H9 (cell line): ENCODE measurements around the gene GLRA3. TPM values are rescaled to one million over a fixed set of nuclear protein-coding genes. Genes with fewer than 3 reads are reported as not detected.

Source experiments
- DNase-seq: peaks from one replicate; pipeline ENCODE4 v3.0.0-alpha.2; 2017
- H2AFZ ChIP-seq: one replicate; pipeline ENCODE4 v1.6.1; 2013; ENCODE audit warnings: mild to moderate bottlenecking, low read length, control low read depth, moderate library complexity
- H2AK5ac ChIP-seq: 2 replicates; pipeline ENCODE4 v1.6.1; 2013; ENCODE audit warnings: low read length, control low read depth, mixed read lengths; ENCODE audit not compliant: insufficient read length
- H2BK120ac ChIP-seq: one replicate; pipeline ENCODE4 v1.6.1; 2013; ENCODE audit warnings: low read depth, mild to moderate bottlenecking, low read length, control low read depth, inconsistent platforms; ENCODE audit not compliant: poor library complexity, severe bottlenecking
- H2BK12ac ChIP-seq: 2 replicates; pipeline ENCODE4 v1.6.1; 2013; ENCODE audit warnings: low read length, control low read depth, mixed read lengths, low read depth; ENCODE audit not compliant: insufficient read length
- H2BK15ac ChIP-seq: 2 replicates; pipeline ENCODE4 v1.6.1; 2013; ENCODE audit warnings: low read depth, low read length, control low read depth
- H2BK20ac ChIP-seq: one replicate; pipeline ENCODE4 v1.6.1; 2013; ENCODE audit warnings: low read depth, mild to moderate bottlenecking, low read length, control low read depth, inconsistent platforms; ENCODE audit not compliant: poor library complexity, severe bottlenecking
- H2BK5ac ChIP-seq: 2 replicates; pipeline ENCODE4 v1.6.1; 2013; ENCODE audit warnings: low read length, control low read depth, mixed read lengths; ENCODE audit not compliant: insufficient read length
- H3K14ac ChIP-seq: 2 replicates; pipeline ENCODE4 v1.6.1; 2013; ENCODE audit warnings: low read length, control low read depth; ENCODE audit not compliant: insufficient read depth
- H3K18ac ChIP-seq: 2 replicates; pipeline ENCODE4 v1.6.1; 2013; ENCODE audit warnings: low read depth, mild to moderate bottlenecking, mixed read lengths, low read length, control low read depth; ENCODE audit not compliant: insufficient read length
- H3K23ac ChIP-seq: 2 replicates; pipeline ENCODE4 v1.6.1; 2013; ENCODE audit warnings: low read length, control low read depth, mixed read lengths, low read depth; ENCODE audit not compliant: insufficient read length
- H3K23me2 ChIP-seq: 2 replicates; pipeline ENCODE4 v1.6.1; 2013; ENCODE audit warnings: low read depth, mild to moderate bottlenecking, mixed read lengths, low read length, control low read depth; ENCODE audit not compliant: insufficient read length, poor library complexity, severe bottlenecking
- H3K27ac ChIP-seq: 2 replicates; pipeline ENCODE4 v1.5.1; 2013; ENCODE audit warnings: low read length, control low read depth, mixed read lengths, low read depth; ENCODE audit not compliant: insufficient read length
- H3K27me3 ChIP-seq: 2 replicates; pipeline ENCODE4 v1.6.1; 2013; ENCODE audit warnings: low read length, control low read depth, inconsistent platforms; ENCODE audit not compliant: insufficient read depth
- H3K4ac ChIP-seq: 2 replicates; pipeline ENCODE4 v1.6.1; 2013; ENCODE audit warnings: low read depth, mild to moderate bottlenecking, control low read depth, inconsistent platforms, low read length, moderate library complexity
- H3K4me1 ChIP-seq: 2 replicates; pipeline ENCODE4 v1.6.1; 2013; ENCODE audit warnings: low read length, control low read depth, inconsistent platforms; ENCODE audit not compliant: insufficient read depth
- H3K4me2 ChIP-seq: 2 replicates; pipeline ENCODE4 v1.6.1; 2013; ENCODE audit warnings: low read length, control low read depth, mixed read lengths; ENCODE audit not compliant: insufficient read length, insufficient read depth
- H3K56ac ChIP-seq: 2 replicates; pipeline ENCODE4 v1.6.1; 2013; ENCODE audit warnings: low read depth, mild to moderate bottlenecking, mixed read lengths, low read length, control low read depth; ENCODE audit not compliant: insufficient read length
- H3K79me1 ChIP-seq: 2 replicates; pipeline ENCODE4 v1.6.1; 2013; ENCODE audit warnings: low read depth, mild to moderate bottlenecking, moderate library complexity, low read length, control low read depth, inconsistent platforms; ENCODE audit not compliant: insufficient read depth, poor library complexity, severe bottlenecking
- H3K79me2 ChIP-seq: 2 replicates; pipeline ENCODE4 v1.6.1; 2013; ENCODE audit warnings: low read length, control low read depth, inconsistent platforms; ENCODE audit not compliant: insufficient read depth
- H3K9ac ChIP-seq: 2 replicates; pipeline ENCODE4 v1.6.1; 2013; ENCODE audit warnings: low read length, control low read depth, mixed read lengths; ENCODE audit not compliant: insufficient read length; ENCODE audit errors: extremely low read depth
- H3K9me3 ChIP-seq: one replicate; pipeline ENCODE4 v1.6.1; 2013; ENCODE audit warnings: low read depth, low read length, inconsistent platforms; ENCODE audit not compliant: control insufficient read depth
- H3T11ph ChIP-seq: one replicate; pipeline ENCODE4 v1.6.1; 2013; ENCODE audit warnings: mild to moderate bottlenecking, low read length, control low read depth, inconsistent platforms
- H4K20me1 ChIP-seq: one replicate; pipeline ENCODE4 v1.6.1; 2013; ENCODE audit not compliant: control insufficient read depth, insufficient read length, insufficient read depth
- H4K5ac ChIP-seq: 2 replicates; pipeline ENCODE4 v1.6.1; 2013; ENCODE audit warnings: low read depth, mild to moderate bottlenecking, mixed read lengths, low read length, control low read depth; ENCODE audit not compliant: insufficient read length
- H4K8ac ChIP-seq: replicated peaks from 2 replicates; pipeline ENCODE4 v1.6.1; 2013; ENCODE audit warnings: low read length, control low read depth, mixed read lengths, low read depth; ENCODE audit not compliant: insufficient read length
- H4K91ac ChIP-seq: 2 replicates; pipeline ENCODE4 v1.6.1; 2013; ENCODE audit warnings: low read depth, mild to moderate bottlenecking, moderate library complexity, mixed read lengths, low read length, control low read depth; ENCODE audit not compliant: insufficient read length
- H3K27ac Mint-ChIP-seq, 3 experiments: 2 replicates in 2 of 3; 3 replicates in 1 of 3; pipeline ENCODE4 v1.8.0; 2020 to 2021; ENCODE audit warnings: mixed read lengths in 3 of 3, mild to moderate bottlenecking in 1 of 3, moderate library complexity in 1 of 3
- H3K27me3 Mint-ChIP-seq: 2 replicates; pipeline ENCODE4 v1.8.0; 2021; ENCODE audit warnings: low read depth, mild to moderate bottlenecking, moderate library complexity, mixed read lengths
- H3K36me3 Mint-ChIP-seq, 3 experiments: 2 replicates in 2 of 3; 3 replicates in 1 of 3; pipeline ENCODE4 v1.8.0; 2020 to 2021; ENCODE audit warnings: low read depth in 3 of 3, mixed read lengths in 3 of 3; ENCODE audit not compliant: insufficient read depth in 1 of 3
- H3K4me1 Mint-ChIP-seq, 2 experiments: 2 replicates each; pipeline ENCODE4 v1.8.0; 2020; ENCODE audit warnings: mixed read lengths in 2 of 2
- H3K4me3 Mint-ChIP-seq, 2 experiments: 2 replicates in 1 of 2; 3 replicates in 1 of 2; pipeline ENCODE4 v1.8.0; 2020 to 2021; ENCODE audit warnings: mild to moderate bottlenecking in 2 of 2, mixed read lengths in 2 of 2, moderate library complexity in 1 of 2
- H3K9me3 Mint-ChIP-seq, 2 experiments: 2 replicates in 1 of 2; 3 replicates in 1 of 2; pipeline ENCODE4 v1.8.0; 2020; ENCODE audit warnings: mild to moderate bottlenecking in 2 of 2, mixed read lengths in 2 of 2, moderate library complexity in 1 of 2
- CTCF ChIP-seq: fragments of 200-600 bp; sonication (generic); conservative IDR thresholded peaks from 3 replicates; pipeline ENCODE4 v1.8.0; 2021; ENCODE audit warnings: antibody characterized with exemption, mild to moderate bottlenecking
- WGBS: extraction: QIAGEN DNeasy Blood & Tissue Kit; methylation state at CpG from one replicate; pipeline ENCODE4 v1.1.7; 2013; ENCODE audit warnings: missing lambda C conversion rate, low lambda C conversion rate, mixed read lengths; ENCODE audit not compliant: insufficient read length; ENCODE audit errors: extremely low coverage; 5-methylcytosine and 5-hydroxymethylcytosine counted together
- total RNA-seq: library from RNA; stranded (reverse); gene quantifications from 2 replicates; pipeline ENCODE4 v1.2.1, GENCODE V29; 2021

The GLRA3 gene
- total RNA-seq, 1 experiment from 2014 or later: 0.09 TPM

DNA sequence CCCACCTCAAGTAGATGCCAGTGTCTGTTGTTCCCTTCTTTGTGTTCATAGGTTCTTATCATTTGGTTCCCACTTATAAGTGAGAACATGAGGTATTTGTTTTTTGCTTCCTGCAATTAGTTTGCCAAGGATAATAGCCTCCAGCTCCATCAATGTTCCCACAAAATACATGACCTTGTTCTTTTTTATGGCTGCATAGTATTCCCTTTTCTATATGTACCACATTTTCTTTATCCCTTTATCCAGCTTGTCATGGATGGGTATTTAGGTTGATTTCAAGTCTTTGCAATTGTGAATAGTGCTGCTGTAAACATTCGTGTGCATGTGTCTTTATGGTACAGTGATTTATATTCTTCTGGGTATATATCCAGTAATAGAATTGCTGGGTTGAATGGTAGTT lies 138.4 kb downstream of the GLRA3 start:
- Histone ChIP-seq H3K4ac (no peak overlapping the region), H2AFZ (no peak overlapping the region), H3K18ac (no peak overlapping the region), H2BK120ac (no peak overlapping the region), H4K20me1 (no peaks in the 10 kb centered on the region), H4K5ac (no peak overlapping the region), H2BK20ac (no peak overlapping the region), H3K56ac (no peak overlapping the region), H3K4me1 (no peaks in the 10 kb centered on the region), H3K9ac (no peak overlapping the region), H3K79me1 (no peaks in the 10 kb centered on the region), H4K8ac (no peak overlapping the region), H4K91ac (no peak overlapping the region), H2BK15ac (no peak overlapping the region), H3K23ac (no peak overlapping the region), H2BK12ac (no peak overlapping the region), H3K27me3 (no peaks in the 10 kb centered on the region), H3K23me2 (no peaks in the 10 kb centered on the region), H3T11ph (no peak overlapping the region), H3K4me2 (no peak overlapping the region), H2AK5ac (no peak overlapping the region), H2BK5ac (no peak overlapping the region), H3K14ac (no peak overlapping the region), H3K9me3 (peaks cover 6% of the 10 kb centered on the region), H3K79me2 (no peaks in the 10 kb centered on the region), H3K27ac (no peak overlapping the region)
- Mint-ChIP-seq H3K36me3 (peaks cover 8 to 12% (median 11%) of the 10 kb centered on the region in 3 experiments), H3K27ac (no peak overlapping the region), H3K9me3 (peaks cover 18 to 21% of the 10 kb centered on the region in 2 experiments), H3K4me3 (no peak overlapping the region), H3K4me1 (no peaks in the 10 kb centered on the region), H3K27me3 (no peaks in the 10 kb centered on the region)
- no peak for DNase-seq
- no CpG with 5 or more reads among the region's 1 CpG for WGBS
- TF ChIP-seq CTCF: no peak
